Small intestine (tissue), 7 donors: ENCODE measurements around the gene ZNF488. TPM values are rescaled to one million over a fixed set of nuclear protein-coding genes. Genes with fewer than 3 reads are reported as not detected.

ENCODE experiments used
- DNase-seq, 2 donors: peaks; one replicate each; pipeline versions ENCODE4 v3.0.0 to v3.0.0-alpha.2; 2013
- FAIRE-seq: peaks from 2 replicates; lab custom pipeline; 2012; peaks lifted over from hg19 to GRCh38; lab: Jason Lieb, UNC
- H3K27ac ChIP-seq, 3 donors: one replicate each; pipeline ENCODE4 v1.5.1; 2013; ENCODE audit warnings: low read length in 2 of 3, mild to moderate bottlenecking in 2 of 3, control low read depth in 1 of 3, inconsistent platforms in 1 of 3, low read depth in 1 of 3, moderate library complexity in 1 of 3
- H3K27me3 ChIP-seq, 3 donors: one replicate each; pipeline ENCODE4 v1.6.1; 2013; ENCODE audit warnings: low read length in 3 of 3, inconsistent platforms in 1 of 3; ENCODE audit not compliant: control insufficient read depth in 3 of 3, insufficient read depth in 3 of 3
- H3K36me3 ChIP-seq, 3 donors: one replicate each; pipeline ENCODE4 v1.6.1; 2013; ENCODE audit warnings: low read length in 3 of 3, inconsistent platforms in 1 of 3, low read depth in 1 of 3, mild to moderate bottlenecking in 1 of 3, moderate library complexity in 1 of 3; ENCODE audit not compliant: control insufficient read depth in 3 of 3, insufficient read depth in 2 of 3
- H3K4me1 ChIP-seq, 3 donors: one replicate each; pipeline ENCODE4 v1.6.1; 2013; ENCODE audit warnings: low read length in 2 of 3, inconsistent platforms in 1 of 3, low read depth in 1 of 3, mild to moderate bottlenecking in 1 of 3, moderate library complexity in 1 of 3; ENCODE audit not compliant: control insufficient read depth in 3 of 3, insufficient read depth in 2 of 3
- H3K4me3 ChIP-seq, 3 donors: one replicate each; pipeline ENCODE4 v1.5.1; 2013; ENCODE audit warnings: low read length in 3 of 3, control low read depth in 1 of 3, inconsistent platforms in 1 of 3, low read depth in 1 of 3, mild to moderate bottlenecking in 1 of 3, moderate library complexity in 1 of 3
- H3K9me3 ChIP-seq, 2 donors: one replicate each; pipeline ENCODE4 v1.6.1; 2013; ENCODE audit warnings: low read depth in 1 of 2, low read length in 1 of 2; ENCODE audit not compliant: control insufficient read depth in 2 of 2, insufficient read depth in 1 of 2
- WGBS, 3 donors: extraction: QIAGEN DNeasy Blood & Tissue Kit; methylation state at CpG; one replicate each; pipeline ENCODE4 v1.1.7; 2013; 5-methylcytosine and 5-hydroxymethylcytosine counted together
- polyA plus RNA-seq, 4 donors: library from polyadenylated mRNA; stranded (reverse) in 3 of 4; unstranded in 1 of 4; fragments of 200-250 nt in 3 of 4; fragments of 120-200 nt in 1 of 4; gene quantifications; one replicate each; pipeline versions ENCODE4 v1.2.1 to v1.2.3, GENCODE V29; 2013
- donor health status: healthy with polysubstance abuse.
- donor health status: control.
- donor health status: control.
- donor health status: Bipolar disorder and iron deficiency.
- donor health status: healthy.

Gene ZNF488
- polyA plus RNA-seq, 4 donors = 2.7 to 40.0 (median 12.2) TPM

DNA sequence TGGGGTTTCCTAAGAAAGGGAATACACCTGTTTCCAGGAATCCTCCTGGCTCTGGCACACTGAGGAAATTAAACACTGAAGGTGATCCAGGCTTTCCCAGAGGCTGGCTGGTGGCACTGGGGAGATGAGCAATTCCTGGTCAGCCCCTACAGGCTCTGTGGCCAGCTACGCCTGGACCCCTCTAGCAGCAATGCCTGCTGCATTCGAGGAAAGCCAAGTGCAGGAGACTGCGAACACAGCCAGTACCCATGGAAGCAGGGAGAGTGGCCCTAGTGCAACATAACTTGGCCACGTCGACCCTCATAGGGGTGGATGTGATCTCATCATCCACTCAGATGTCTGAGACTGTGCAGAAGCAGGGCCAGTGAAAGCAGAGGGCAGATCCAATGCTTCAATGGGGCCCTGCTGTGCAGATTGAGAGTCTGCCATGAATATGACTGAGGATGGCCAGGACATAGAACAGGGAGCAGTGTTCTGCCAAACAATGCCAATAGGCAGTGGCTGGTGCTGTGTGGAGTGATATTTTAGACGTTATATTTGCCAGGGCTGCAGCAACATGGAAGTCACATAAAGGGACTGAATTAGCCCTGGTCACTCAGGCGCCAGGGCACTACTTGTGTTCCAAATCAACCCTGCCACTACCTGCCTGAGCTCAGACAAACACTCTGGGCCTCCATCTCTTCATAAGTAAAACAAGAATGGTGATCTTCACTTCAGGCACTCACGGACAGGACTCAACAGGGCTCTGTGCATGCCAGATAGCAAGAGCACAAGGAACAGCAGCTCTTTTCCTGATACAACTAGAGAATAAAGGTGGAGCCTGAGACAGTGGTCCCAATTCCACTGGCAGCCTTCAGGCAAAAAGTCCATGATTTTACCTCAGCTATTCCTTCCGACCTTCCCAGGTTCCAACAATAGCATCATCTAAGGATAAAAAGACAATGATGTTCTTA, 2.4 kb downstream of the ZNF488 start:
- H3K36me3 ChIP-seq = no peaks in the 10 kb centered on the region
- H3K27ac ChIP-seq = peak overlapping the region; percentile 47 to 68 (median 65)
- peaks cover 0 to 62% (median 6%) of the 10 kb centered on the region in 3 donors for H3K4me1 ChIP-seq
- FAIRE-seq (no peak), DNase-seq (no peak)
- no peaks in the 10 kb centered on the region for H3K27me3 ChIP-seq
- no peak overlapping the region for H3K4me3 ChIP-seq
- WGBS, 3 donors = 60 to 77% (median 67%) methylated on average over 9 of the region's 9 CpGs
- H3K9me3 ChIP-seq = no peaks in the 10 kb centered on the region

DNA sequence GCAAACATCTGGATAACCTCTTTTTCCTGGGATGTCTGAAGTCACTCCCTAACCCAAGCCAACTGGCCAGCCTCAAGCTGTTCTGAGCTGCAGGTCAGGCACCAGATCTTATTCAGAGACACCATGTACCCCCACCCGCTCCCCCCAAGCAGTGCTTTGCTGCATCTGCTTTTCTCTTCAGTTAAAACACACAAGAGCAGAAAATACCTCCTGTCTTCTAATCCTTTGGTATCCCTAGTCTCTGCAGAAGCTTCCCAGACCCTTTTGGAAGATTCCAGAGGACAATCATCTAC, 3.0 kb downstream of the ZNF488 start:
- no peak overlapping the region for H3K4me3 ChIP-seq
- H3K27me3 ChIP-seq = peaks cover 0 to 2% (median 0%) of the 10 kb centered on the region in 3 donors
- peaks cover 0 to 63% (median 6%) of the 10 kb centered on the region in 3 donors for H3K4me1 ChIP-seq
- H3K36me3 ChIP-seq = no peaks in the 10 kb centered on the region
- H3K9me3 ChIP-seq = no peaks in the 10 kb centered on the region
- H3K27ac ChIP-seq = peak overlapping the region; percentile 47 to 68 (median 65)
- DNase-seq (no peak), FAIRE-seq (no peak)
- 26 to 66% (median 45%) methylated on average over 1 of the region's 1 CpG for WGBS, 3 donors

DNA sequence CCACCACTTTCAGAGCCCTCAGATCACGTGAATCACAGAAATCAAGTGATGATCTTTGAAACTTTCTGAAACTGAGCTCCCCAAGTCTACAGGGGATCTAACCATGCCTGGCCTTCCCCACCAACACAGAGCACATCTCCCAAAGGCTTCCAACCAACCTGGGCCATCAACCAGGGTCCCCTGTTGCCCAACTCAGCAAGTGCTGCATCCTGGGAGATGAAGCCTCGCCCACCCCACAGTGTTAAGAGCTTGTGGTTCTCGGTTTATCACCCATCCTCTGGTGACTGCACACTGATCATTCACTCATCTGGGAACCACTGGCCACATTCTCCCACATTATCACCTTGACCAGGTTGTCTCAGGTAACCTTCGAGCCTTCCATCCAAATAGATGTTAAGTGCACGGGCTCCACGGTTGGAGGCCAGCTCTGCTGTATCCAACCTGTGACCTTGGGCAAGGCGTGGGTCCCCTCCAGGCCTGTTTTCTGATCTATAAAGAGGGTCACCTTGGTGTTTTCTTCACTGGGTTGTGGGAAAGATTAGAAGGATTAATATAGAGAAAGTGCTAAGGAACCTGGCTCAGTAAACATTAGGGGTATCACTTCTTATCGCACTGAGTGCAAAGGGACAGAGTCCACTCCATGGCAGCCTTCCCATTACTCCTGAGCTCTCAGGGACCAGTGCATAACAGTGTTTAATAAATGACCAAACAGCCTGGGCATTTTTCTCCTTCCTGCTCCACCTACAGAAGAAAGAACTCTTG, 3.6 kb downstream of the ZNF488 start:
- FAIRE-seq (no peak), DNase-seq (peak; percentile 89 to 95)
- Histone ChIP-seq H3K9me3 (no peaks in the 10 kb centered on the region), H3K4me1 (peaks cover 0 to 59% (median 5%) of the 10 kb centered on the region in 3 donors), H3K27me3 (peaks cover 0 to 2% (median 0%) of the 10 kb centered on the region in 3 donors), H3K4me3 (peak overlapping the region in 1 of 3 donors; percentile 7), H3K27ac (peak overlapping the region; percentile 12 to 80 (median 68)), H3K36me3 (no peaks in the 10 kb centered on the region)
- 28 to 63% (median 36%) methylated on average over 8 of the region's 8 CpGs for WGBS, 3 donors

DNA sequence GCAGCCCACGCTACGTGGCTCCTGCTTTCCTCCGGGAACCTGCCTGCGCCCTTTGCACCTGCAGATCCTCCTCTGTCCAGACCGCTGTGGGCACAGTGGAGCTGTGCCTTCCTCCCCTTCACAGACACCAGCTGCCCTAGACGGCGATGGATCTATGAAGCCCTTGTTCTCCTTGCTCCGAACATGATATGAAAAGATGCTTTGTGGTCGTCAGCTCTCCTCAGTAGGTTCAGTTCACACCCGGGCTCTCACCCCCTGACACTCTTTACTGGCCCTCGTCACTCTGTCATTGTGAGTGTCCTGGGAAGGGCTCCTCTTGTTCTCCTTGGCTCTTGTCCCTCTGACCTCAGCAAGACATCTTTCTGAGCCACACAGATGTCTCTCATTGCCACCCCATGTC, 4.2 kb downstream of the ZNF488 start:
- DNase-seq = peak in 1 of 2 donors; percentile 50
- no peaks in the 10 kb centered on the region for H3K9me3 ChIP-seq
- 31 to 62% (median 42%) methylated on average over 10 to 11 of the region's 11 CpGs for WGBS, 3 donors
- peaks cover 0 to 2% (median 0%) of the 10 kb centered on the region in 3 donors for H3K27me3 ChIP-seq
- peak overlapping the region in 1 of 3 donors; percentile 6 for H3K4me3 ChIP-seq
- FAIRE-seq = no peak
- H3K36me3 ChIP-seq = no peaks in the 10 kb centered on the region
- peaks cover 0 to 54% (median 4%) of the 10 kb centered on the region in 3 donors for H3K4me1 ChIP-seq
- peak overlapping the region in 1 of 3 donors; percentile 80 for H3K27ac ChIP-seq

DNA sequence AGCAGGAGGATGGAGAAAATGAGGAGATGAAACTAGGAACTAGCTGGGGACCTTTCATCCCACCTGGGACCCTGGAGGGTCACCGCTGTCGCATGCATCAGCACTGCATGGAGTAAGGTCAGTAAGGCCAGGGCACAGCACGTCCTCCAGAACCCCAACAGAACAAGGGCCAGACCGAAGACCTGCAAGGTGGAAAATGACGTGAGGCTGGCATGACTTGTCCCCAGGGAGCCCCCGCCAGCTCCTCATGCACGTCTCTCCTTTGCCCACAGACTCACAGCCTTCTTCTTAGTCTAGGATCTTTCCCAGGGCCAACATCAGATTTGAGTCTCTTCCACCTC, 4.7 kb downstream of the ZNF488 start:
- Histone ChIP-seq H3K27me3 (peaks cover 0 to 2% (median 0%) of the 10 kb centered on the region in 3 donors), H3K4me3 (peak overlapping the region in 1 of 3 donors; percentile 6), H3K9me3 (no peaks in the 10 kb centered on the region), H3K4me1 (peaks cover 0 to 52% (median 4%) of the 10 kb centered on the region in 3 donors), H3K36me3 (no peaks in the 10 kb centered on the region), H3K27ac (no peak overlapping the region)
- FAIRE-seq = no peak
- no peak for DNase-seq
- 68 to 77% (median 76%) methylated on average over 7 of the region's 7 CpGs for WGBS, 3 donors

DNA sequence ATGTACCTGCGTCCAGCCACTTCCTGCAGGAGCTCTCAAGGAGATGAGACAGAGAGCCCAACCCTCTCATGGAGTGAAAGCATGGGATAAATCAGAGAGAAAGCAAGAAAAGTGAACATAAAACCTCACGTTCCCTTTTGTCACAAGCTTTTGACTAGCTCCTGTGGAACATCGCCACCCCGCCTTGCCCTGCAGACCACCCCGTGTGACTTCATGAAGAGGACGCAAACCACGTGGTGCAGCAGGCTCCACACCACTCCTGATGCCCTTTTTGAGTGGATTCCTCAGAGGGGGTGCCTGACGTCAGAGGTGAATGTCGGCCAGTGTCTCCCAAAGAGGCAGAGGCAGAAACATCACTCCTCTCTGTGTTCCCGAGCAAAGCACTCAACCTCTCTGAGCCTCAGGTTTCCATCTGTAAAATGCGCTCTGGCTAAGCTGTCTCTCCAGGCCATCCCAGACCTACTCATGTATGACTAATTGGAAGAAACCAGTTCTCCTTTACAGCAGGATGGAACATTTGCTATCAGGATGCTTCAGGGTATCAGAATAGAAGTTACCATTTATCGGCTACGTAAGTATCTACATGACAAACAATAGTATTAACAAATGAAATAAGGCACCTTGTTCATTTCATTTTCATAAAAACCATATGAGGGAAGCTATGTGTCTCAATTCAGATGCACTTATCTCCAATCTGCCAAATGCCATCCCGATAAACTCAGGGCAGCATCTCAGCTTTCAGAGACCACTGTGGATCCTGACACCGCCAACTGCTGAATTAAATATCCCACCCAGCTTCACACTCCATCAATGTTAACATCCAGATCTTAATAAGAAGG, 5.3 kb downstream of the ZNF488 start:
- FAIRE-seq = no peak
- no peaks in the 10 kb centered on the region for H3K36me3 ChIP-seq
- H3K27me3 ChIP-seq = peaks cover 0 to 2% (median 0%) of the 10 kb centered on the region in 3 donors
- H3K4me1 ChIP-seq = peaks cover 0 to 51% (median 4%) of the 10 kb centered on the region in 3 donors
- no peak overlapping the region for H3K27ac ChIP-seq
- DNase-seq = no peak
- H3K9me3 ChIP-seq = no peaks in the 10 kb centered on the region
- WGBS, 3 donors = 82 to 88% (median 84%) methylated on average over 15 of the region's 15 CpGs
- H3K4me3 ChIP-seq = no peak overlapping the region

DNA sequence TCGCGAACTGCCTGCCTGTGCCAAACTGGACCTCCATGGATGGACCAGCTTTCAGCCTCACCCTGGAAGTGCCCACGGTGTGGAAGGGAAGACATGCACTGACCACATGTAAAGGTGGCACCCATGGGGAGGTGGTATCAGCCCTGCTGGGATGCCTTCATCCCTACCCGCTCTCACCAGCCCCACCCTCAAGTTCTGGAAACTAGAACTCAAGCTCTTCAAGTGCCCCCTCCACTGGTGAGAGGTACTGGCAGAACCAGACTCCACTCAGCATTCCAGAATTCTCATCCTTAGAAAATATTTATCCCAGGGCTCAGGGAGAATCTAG, 5.9 kb downstream of the ZNF488 start:
- Histone ChIP-seq H3K27me3 (peaks cover 0 to 2% (median 0%) of the 10 kb centered on the region in 3 donors), H3K4me1 (peaks cover 0 to 44% (median 4%) of the 10 kb centered on the region in 3 donors), H3K36me3 (no peaks in the 10 kb centered on the region), H3K4me3 (no peak overlapping the region), H3K27ac (no peak overlapping the region), H3K9me3 (no peaks in the 10 kb centered on the region)
- FAIRE-seq (no peak), DNase-seq (no peak)
- 69 to 82% (median 75%) methylated on average over 4 of the region's 4 CpGs for WGBS, 3 donors
